Stimulated activated CD8-positive, alpha-beta memory T cell treated with anti-CD3 and anti-CD28 coated beads, Interleukin-7, amount 100 ng/mL, for 24 hours (primary cell): Measurements from ENCODE around the gene DMD.
"Not testable (repeated sequence)": the region's sequence is repeated elsewhere in the genome, so short reads cannot be mapped to it uniquely, and the experiment has no call there.

Source experiments
- DNase-seq: peaks from one replicate; pipeline ENCODE4 v3.0.0-alpha.2; 2020; ENCODE audit warnings: low read depth

DMD gene

GRCh38 chrX:32599156-32599555 is 612.2 kb downstream of the DMD start:
- no peak for DNase-seq

- no peak for DNase-seq
Measured at GRCh38 chrX:32598707-32599106, 612.6 kb downstream of the DMD start.

GRCh38 chrX:32597777-32598176 is 613.6 kb downstream of the DMD start:
- DNase-seq, result no peak

GRCh38 chrX:32592786-32593185 is 618.6 kb downstream of the DMD start:
- no peak for DNase-seq

- DNase-seq, result no peak
Measured at GRCh38 chrX:32591589-32591988, 619.8 kb downstream of the DMD start.

- no peak for DNase-seq
Measured at GRCh38 chrX:32582729-32583128, 628.6 kb downstream of the DMD start.

GRCh38 chrX:32576885-32577284 is 634.5 kb downstream of the DMD start:
- DNase-seq, result no peak

GRCh38 chrX:32572644-32573043 is 638.7 kb downstream of the DMD start:
- DNase-seq, result no peak

GRCh38 chrX:32571579-32571978 is 639.8 kb downstream of the DMD start:
- no peak for DNase-seq

GRCh38 chrX:32562261-32562660 is 649.1 kb downstream of the DMD start:
- DNase-seq, result no peak

- no peak for DNase-seq
Measured at GRCh38 chrX:32545101-32545500, 666.2 kb downstream of the DMD start.

GRCh38 chrX:32538554-32538953 is 672.8 kb downstream of the DMD start:
- DNase-seq, result no peak

- no peak for DNase-seq
Measured at GRCh38 chrX:32533848-32534247, 677.5 kb downstream of the DMD start.

- DNase-seq, result no peak
Measured at GRCh38 chrX:32532262-32532661, 679.1 kb downstream of the DMD start.

- no peak for DNase-seq
Measured at GRCh38 chrX:32530802-32531403, 680.4 kb downstream of the DMD start.

- DNase-seq, result not testable (repeated sequence)
Measured at GRCh38 chrX:32528451-32528850, 682.9 kb downstream of the DMD start.

- no peak for DNase-seq
Measured at GRCh38 chrX:32525234-32525633, 686.1 kb downstream of the DMD start.

- DNase-seq, result no peak
Measured at GRCh38 chrX:32524385-32524784, 687.0 kb downstream of the DMD start.

GRCh38 chrX:32520789-32521188 is 690.6 kb downstream of the DMD start:
- DNase-seq, result no peak

GRCh38 chrX:32514986-32515385 is 696.4 kb downstream of the DMD start:
- DNase-seq, result no peak

- no peak for DNase-seq
Measured at GRCh38 chrX:32501606-32502005, 709.7 kb downstream of the DMD start.

- no peak for DNase-seq
Measured at GRCh38 chrX:32496671-32497070, 714.7 kb downstream of the DMD start.

GRCh38 chrX:32495855-32496254 is 715.5 kb downstream of the DMD start:
- DNase-seq, result no peak

- no peak for DNase-seq
Measured at GRCh38 chrX:32489125-32489524, 722.2 kb downstream of the DMD start.
